ENCODE measurements around the gene PLA2G5. TPM values are rescaled to one million over a fixed set of nuclear protein-coding genes. Genes with fewer than 3 reads are reported as not detected.

The PLA2G5 gene
- total and polyA plus RNA-seq, 2 of the 8 experiments (the other 6 are each of a cell fraction or from before 2014, with no cell fraction given): 0.05 TPM; not detected in 1

DNA sequence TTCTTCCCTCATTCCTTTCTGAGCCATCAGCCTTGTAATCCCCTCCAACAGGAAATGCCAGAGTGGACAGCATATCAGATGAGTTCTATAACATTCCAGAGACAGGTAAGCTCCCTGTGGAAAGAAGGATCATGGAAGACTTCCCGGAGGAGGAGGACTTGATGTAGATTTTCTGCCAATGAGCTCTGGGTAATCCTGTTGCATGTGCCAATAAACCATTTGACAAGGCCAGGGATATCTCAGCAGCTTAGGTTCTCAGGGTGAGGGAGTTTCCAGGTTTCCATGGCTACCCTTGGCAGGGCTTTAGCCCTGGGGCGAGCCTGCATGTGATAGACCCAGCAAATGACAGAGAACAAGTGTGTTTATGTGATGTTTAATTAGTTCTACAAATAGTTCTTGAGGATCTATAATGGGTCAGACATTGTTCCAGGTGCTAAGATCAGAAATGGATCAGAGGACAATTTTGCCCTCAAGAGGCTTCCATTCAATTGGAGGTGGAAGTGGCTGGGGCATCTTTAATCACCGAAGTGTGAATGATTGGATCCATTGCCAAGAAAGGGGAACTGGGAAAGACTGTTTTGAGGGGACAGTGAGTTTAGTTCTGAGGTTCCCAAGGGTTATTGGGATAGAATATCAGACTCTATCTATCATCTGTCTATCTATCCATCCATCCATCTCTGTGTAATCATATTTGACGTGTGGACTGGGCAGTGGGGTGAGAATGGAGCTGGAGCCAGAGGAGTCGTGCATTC lies 6.9 kb downstream of the PLA2G5 start (continued):
- no peak for TF ChIP-seq EZH2 (IDR thresholded peaks at IDR 0.05; ENCODE audit: low read depth, low read length, severe bottlenecking)
- no peak for TF ChIP-seq SIN3A (conservative IDR thresholded peaks at IDR 0.05 in 1 of 2, IDR thresholded peaks at IDR 0.05 in 1 of 2; ENCODE audit: low read depth in 1 of 2, low read length in 2 of 2)
- no peak for TF ChIP-seq SAP30 (IDR thresholded peaks at IDR 0.05; ENCODE audit: insufficient read depth, insufficient replicate concordance, low read length)
- no peak for TF ChIP-seq CEBPB (IDR thresholded peaks at IDR 0.05; ENCODE audit: low read depth, low read length)
- no peak for TF ChIP-seq TAF7 (optimal IDR thresholded peaks at IDR 0.05; ENCODE audit: borderline replicate concordance, low read depth, low read length)
- TF ChIP-seq CREB1 (IDR thresholded peaks at IDR 0.05): no peak
- no peak for TF ChIP-seq SP4 (IDR thresholded peaks at IDR 0.05; ENCODE audit: low read length)
- TF ChIP-seq FOSL1 (IDR thresholded peaks at IDR 0.05; ENCODE audit: insufficient read depth, low read depth, low read length): no peak
- TF ChIP-seq, protein P1, sequence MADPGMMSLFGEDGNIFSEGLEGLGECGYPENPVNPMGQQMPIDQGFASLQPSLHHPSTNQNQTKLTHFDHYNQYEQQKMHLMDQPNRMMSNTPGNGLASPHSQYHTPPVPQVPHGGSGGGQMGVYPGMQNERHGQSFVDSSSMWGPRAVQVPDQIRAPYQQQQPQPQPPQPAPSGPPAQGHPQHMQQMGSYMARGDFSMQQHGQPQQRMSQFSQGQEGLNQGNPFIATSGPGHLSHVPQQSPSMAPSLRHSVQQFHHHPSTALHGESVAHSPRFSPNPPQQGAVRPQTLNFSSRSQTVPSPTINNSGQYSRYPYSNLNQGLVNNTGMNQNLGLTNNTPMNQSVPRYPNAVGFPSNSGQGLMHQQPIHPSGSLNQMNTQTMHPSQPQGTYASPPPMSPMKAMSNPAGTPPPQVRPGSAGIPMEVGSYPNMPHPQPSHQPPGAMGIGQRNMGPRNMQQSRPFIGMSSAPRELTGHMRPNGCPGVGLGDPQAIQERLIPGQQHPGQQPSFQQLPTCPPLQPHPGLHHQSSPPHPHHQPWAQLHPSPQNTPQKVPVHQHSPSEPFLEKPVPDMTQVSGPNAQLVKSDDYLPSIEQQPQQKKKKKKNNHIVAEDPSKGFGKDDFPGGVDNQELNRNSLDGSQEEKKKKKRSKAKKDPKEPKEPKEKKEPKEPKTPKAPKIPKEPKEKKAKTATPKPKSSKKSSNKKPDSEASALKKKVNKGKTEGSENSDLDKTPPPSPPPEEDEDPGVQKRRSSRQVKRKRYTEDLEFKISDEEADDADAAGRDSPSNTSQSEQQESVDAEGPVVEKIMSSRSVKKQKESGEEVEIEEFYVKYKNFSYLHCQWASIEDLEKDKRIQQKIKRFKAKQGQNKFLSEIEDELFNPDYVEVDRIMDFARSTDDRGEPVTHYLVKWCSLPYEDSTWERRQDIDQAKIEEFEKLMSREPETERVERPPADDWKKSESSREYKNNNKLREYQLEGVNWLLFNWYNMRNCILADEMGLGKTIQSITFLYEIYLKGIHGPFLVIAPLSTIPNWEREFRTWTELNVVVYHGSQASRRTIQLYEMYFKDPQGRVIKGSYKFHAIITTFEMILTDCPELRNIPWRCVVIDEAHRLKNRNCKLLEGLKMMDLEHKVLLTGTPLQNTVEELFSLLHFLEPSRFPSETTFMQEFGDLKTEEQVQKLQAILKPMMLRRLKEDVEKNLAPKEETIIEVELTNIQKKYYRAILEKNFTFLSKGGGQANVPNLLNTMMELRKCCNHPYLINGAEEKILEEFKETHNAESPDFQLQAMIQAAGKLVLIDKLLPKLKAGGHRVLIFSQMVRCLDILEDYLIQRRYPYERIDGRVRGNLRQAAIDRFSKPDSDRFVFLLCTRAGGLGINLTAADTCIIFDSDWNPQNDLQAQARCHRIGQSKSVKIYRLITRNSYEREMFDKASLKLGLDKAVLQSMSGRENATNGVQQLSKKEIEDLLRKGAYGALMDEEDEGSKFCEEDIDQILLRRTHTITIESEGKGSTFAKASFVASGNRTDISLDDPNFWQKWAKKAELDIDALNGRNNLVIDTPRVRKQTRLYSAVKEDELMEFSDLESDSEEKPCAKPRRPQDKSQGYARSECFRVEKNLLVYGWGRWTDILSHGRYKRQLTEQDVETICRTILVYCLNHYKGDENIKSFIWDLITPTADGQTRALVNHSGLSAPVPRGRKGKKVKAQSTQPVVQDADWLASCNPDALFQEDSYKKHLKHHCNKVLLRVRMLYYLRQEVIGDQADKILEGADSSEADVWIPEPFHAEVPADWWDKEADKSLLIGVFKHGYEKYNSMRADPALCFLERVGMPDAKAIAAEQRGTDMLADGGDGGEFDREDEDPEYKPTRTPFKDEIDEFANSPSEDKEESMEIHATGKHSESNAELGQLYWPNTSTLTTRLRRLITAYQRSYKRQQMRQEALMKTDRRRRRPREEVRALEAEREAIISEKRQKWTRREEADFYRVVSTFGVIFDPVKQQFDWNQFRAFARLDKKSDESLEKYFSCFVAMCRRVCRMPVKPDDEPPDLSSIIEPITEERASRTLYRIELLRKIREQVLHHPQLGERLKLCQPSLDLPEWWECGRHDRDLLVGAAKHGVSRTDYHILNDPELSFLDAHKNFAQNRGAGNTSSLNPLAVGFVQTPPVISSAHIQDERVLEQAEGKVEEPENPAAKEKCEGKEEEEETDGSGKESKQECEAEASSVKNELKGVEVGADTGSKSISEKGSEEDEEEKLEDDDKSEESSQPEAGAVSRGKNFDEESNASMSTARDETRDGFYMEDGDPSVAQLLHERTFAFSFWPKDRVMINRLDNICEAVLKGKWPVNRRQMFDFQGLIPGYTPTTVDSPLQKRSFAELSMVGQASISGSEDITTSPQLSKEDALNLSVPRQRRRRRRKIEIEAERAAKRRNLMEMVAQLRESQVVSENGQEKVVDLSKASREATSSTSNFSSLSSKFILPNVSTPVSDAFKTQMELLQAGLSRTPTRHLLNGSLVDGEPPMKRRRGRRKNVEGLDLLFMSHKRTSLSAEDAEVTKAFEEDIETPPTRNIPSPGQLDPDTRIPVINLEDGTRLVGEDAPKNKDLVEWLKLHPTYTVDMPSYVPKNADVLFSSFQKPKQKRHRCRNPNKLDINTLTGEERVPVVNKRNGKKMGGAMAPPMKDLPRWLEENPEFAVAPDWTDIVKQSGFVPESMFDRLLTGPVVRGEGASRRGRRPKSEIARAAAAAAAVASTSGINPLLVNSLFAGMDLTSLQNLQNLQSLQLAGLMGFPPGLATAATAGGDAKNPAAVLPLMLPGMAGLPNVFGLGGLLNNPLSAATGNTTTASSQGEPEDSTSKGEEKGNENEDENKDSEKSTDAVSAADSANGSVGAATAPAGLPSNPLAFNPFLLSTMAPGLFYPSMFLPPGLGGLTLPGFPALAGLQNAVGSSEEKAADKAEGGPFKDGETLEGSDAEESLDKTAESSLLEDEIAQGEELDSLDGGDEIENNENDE (IDR thresholded peaks at IDR 0.05; ENCODE audit: insufficient replicate concordance, low read length): no peak
